Upper lobe of left lung (tissue), 4 donors: ENCODE measurements around the gene SYT7.

ENCODE experiments used
- CTCF ChIP-seq, 6 experiments: fragments of 450-650 bp in 4 of 6; fragments of 200-600 bp in 2 of 6; sonication (generic) in 2 of 6; IDR thresholded peaks; one replicate each; pipeline ENCODE4 v1.5.1; 2016 to 2019; ENCODE audit warnings: antibody characterized with exemption in 6 of 6
- EP300 ChIP-seq, 4 donors: sonication (generic); formaldehyde crosslinking; IDR thresholded peaks; one replicate each; pipeline ENCODE4 v1.5.1; 2017; ENCODE audit warnings: antibody characterized with exemption in 4 of 4, control low read depth in 2 of 4
- POLR2A ChIP-seq, 4 donors: fragments of 450-650 bp; IDR thresholded peaks; one replicate each; pipeline ENCODE4 v1.5.1; 2016 to 2017; ENCODE audit warnings: antibody characterized with exemption in 4 of 4, mild to moderate bottlenecking in 2 of 4

GRCh38 chr11:61480994-61481335 lies 99.9 kb downstream of the SYT7 start:
- TF ChIP-seq CTCF (IDR thresholded peaks at IDR 0.05), result no peak
- no peak for TF ChIP-seq POLR2A (IDR thresholded peaks at IDR 0.05)
- TF ChIP-seq EP300 (IDR thresholded peaks at IDR 0.05), result no peak
